A673 (cell line): ENCODE results near the gene RAPGEF2. TPM values are rescaled to one million over a fixed set of nuclear protein-coding genes. Genes with fewer than 3 reads are reported as not detected.
A peak's percentile ranks its signal among the peaks of the same experiment; 100 is the strongest.

Experiments used
- BruUV-seq: library from RNA; stranded (reverse); fragments of 400-500 nt; replicated peaks from 2 replicates; lab custom pipeline; 2021; lab: Mats Ljungman, UMichigan
- CTCF ChIA-PET: fragments of 300-600 bp; sonication (Branson Sonifier 250); formaldehyde crosslinking; loops from one replicate; lab custom pipeline; 2022; ENCODE audit warnings: antibody characterized with exemption; lab: Charles Lee
- POLR2A ChIA-PET: fragments of 300-600 bp; sonication (Branson Sonifier 250); formaldehyde crosslinking; loops from one replicate; lab custom pipeline; 2022; ENCODE audit warnings: antibody characterized with exemption; ENCODE audit not compliant: low non-redundant PET; lab: Charles Lee
- DNase-seq: peaks from one replicate; pipeline ENCODE4 v3.0.0-alpha.2; 2015; ENCODE audit warnings: low spot score
- H3K27ac ChIP-seq: fragments of 200-600 bp; sonication (generic); 2 replicates; pipeline ENCODE4 v1.5.1; 2016; ENCODE audit warnings: mixed run types, low read depth, mild to moderate bottlenecking, mixed read lengths, antibody characterized with exemption, low read length; ENCODE audit not compliant: poor library complexity, severe bottlenecking
- H3K27me3 ChIP-seq: fragments of 200-600 bp; sonication (generic); replicated peaks from 2 replicates; pipeline ENCODE4 v1.6.1; 2017; ENCODE audit warnings: mixed run types, low read depth, mild to moderate bottlenecking, mixed read lengths, antibody characterized with exemption, low read length; ENCODE audit not compliant: insufficient read depth, poor library complexity
- H3K36me3 ChIP-seq: fragments of 200-600 bp; sonication (generic); 2 replicates; pipeline ENCODE4 v1.6.1; 2016; ENCODE audit warnings: mixed run types, mild to moderate bottlenecking, mixed read lengths, antibody characterized with exemption, low read length; ENCODE audit not compliant: insufficient read depth, poor library complexity, severe bottlenecking
- H3K4me1 ChIP-seq: fragments of 200-600 bp; sonication (generic); 2 replicates; pipeline ENCODE4 v1.6.1; 2017; ENCODE audit warnings: mixed run types, mild to moderate bottlenecking, mixed read lengths, antibody characterized with exemption, low read length; ENCODE audit not compliant: insufficient read depth, poor library complexity, severe bottlenecking
- H3K4me3 ChIP-seq: fragments of 200-600 bp; sonication (generic); 2 replicates; pipeline ENCODE4 v1.5.1; 2016; ENCODE audit warnings: low read depth, mixed run types, mild to moderate bottlenecking, mixed read lengths, low read length; ENCODE audit not compliant: poor library complexity, severe bottlenecking
- H3K9me3 ChIP-seq: fragments of 200-600 bp; sonication (generic); 2 replicates; pipeline ENCODE4 v1.6.1; 2016; ENCODE audit warnings: mixed run types, low read depth, mild to moderate bottlenecking, mixed read lengths, antibody characterized with exemption, low read length; ENCODE audit not compliant: poor library complexity, severe bottlenecking
- EZH2 ChIP-seq: fragments of 200-600 bp; sonication (generic); IDR thresholded peaks from 2 replicates; pipeline ENCODE4 v1.6.1; 2017; ENCODE audit warnings: borderline replicate concordance, low read depth, mild to moderate bottlenecking, mixed read lengths, antibody characterized with exemption, low read length; ENCODE audit not compliant: poor library complexity, severe bottlenecking
- intact Hi-C: fragments of 100-400 bp; cut with micrococcal nuclease; formaldehyde crosslinking; loops from one replicate; pipeline ENCODE4 v1.10.0; 2022; ENCODE audit not compliant: unreplicated experiment
- total RNA-seq: library from RNA; stranded (reverse); gene quantifications from 2 replicates; pipeline ENCODE4 v1.2.3, GENCODE V29; 2021
- TF ChIP-seq, protein P1 (sequence below): fragments of 300-800, 200-600 bp; sonication (generic); conservative IDR thresholded peaks from 2 replicates; pipeline ENCODE4 v1.5.1; 2017; ENCODE audit warnings: low read depth, mild to moderate bottlenecking, antibody characterized with exemption, low read length, moderate library complexity, mixed read lengths

RAPGEF2 gene
- total RNA-seq, 1 experiment from 2014 or later = 31.9 TPM

DNA sequence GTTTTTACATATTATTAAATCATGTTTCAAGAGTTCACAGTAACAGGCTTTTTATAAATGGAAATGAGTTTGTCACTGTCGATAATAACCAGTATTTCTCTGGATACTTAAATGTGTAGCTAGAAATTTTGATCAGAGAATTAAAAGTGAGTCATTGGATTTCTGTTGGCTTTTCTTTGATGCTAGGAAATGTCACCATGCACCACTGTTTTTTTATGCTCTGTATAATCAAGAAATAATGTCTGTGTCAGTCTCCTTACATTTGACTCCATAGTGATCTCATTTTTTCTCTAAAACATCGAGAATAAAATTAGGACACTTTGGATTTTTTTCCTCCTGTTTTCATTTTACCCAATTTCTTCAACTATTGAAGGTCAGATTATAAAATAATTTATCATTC lies 234.2 kb downstream of the RAPGEF2 start:
- POLR2A ChIA-PET = no interaction called here
- peak; percentile 16 for DNase-seq
- no TSS peak for BruUV-seq
- Histone ChIP-seq H3K4me3 (no peak overlapping the region), H3K9me3 (no peaks in the 10 kb centered on the region), H3K27me3 (no peaks in the 10 kb centered on the region), H3K27ac (no peak overlapping the region), H3K36me3 (peaks cover 22% of the 10 kb centered on the region), H3K4me1 (peaks cover 9% of the 10 kb centered on the region)
- no peak for TF ChIP-seq EZH2
- TF ChIP-seq, protein P1, sequence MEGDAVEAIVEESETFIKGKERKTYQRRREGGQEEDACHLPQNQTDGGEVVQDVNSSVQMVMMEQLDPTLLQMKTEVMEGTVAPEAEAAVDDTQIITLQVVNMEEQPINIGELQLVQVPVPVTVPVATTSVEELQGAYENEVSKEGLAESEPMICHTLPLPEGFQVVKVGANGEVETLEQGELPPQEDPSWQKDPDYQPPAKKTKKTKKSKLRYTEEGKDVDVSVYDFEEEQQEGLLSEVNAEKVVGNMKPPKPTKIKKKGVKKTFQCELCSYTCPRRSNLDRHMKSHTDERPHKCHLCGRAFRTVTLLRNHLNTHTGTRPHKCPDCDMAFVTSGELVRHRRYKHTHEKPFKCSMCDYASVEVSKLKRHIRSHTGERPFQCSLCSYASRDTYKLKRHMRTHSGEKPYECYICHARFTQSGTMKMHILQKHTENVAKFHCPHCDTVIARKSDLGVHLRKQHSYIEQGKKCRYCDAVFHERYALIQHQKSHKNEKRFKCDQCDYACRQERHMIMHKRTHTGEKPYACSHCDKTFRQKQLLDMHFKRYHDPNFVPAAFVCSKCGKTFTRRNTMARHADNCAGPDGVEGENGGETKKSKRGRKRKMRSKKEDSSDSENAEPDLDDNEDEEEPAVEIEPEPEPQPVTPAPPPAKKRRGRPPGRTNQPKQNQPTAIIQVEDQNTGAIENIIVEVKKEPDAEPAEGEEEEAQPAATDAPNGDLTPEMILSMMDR = no peak
- CTCF ChIA-PET = no interaction called here
- intact Hi-C loops = no loop called here

DNA sequence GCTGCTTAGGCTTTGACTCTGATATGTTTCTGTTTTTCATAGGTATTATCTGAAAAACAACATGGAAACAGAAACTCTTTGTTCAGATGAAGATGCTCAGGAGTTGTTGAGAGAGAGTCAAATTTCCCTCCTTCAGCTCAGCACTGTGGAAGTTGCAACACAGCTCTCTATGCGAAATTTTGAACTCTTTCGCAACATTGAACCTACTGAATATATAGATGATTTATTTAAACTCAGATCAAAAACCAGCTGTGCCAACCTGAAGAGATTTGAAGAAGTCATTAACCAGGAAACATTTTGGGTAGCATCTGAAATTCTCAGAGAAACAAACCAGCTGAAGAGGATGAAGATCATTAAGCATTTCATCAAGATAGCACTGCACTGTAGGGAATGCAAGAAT lies 238.6 kb downstream of the RAPGEF2 start:
- no peak overlapping the region for H3K27ac ChIP-seq
- H3K27me3 ChIP-seq = no peaks in the 10 kb centered on the region
- TF ChIP-seq EZH2 = no peak
- TF ChIP-seq, protein P1 = no peak
- DNase-seq = peak; percentile 59
- peaks cover 9% of the 10 kb centered on the region for H3K4me1 ChIP-seq
- BruUV-seq = no TSS peak
- H3K9me3 ChIP-seq = no peaks in the 10 kb centered on the region
- CTCF ChIA-PET = no interaction called here
- intact Hi-C loops = no loop called here
- H3K36me3 ChIP-seq = peaks cover 33% of the 10 kb centered on the region
- no peak overlapping the region for H3K4me3 ChIP-seq
- POLR2A ChIA-PET = no interaction called here

DNA sequence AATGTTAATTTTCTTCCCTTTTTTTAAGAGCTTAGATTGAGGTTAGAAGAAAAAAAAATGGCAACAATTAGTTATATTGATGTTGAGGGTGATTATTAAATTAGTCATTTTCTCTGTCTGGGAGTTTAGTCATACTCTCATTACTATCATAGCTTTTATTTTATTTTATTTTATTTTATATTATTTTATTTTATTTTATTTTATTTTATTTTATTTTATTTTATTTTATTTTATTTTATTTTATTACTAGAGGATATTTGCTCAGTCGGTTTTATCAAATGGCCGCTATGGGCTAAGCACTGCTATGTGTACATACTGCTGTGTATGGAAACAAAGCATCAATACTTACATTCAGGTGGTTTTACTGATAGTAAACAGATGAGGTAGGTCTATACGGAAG lies 239.5 kb downstream of the RAPGEF2 start:
- CTCF ChIA-PET = no interaction called here
- no peak for DNase-seq
- no peak for TF ChIP-seq EZH2
- TF ChIP-seq, protein P1 = no peak
- Histone ChIP-seq H3K4me1 (peaks cover 9% of the 10 kb centered on the region), H3K27ac (no peak overlapping the region), H3K4me3 (no peak overlapping the region), H3K9me3 (no peaks in the 10 kb centered on the region), H3K27me3 (no peaks in the 10 kb centered on the region), H3K36me3 (peaks cover 33% of the 10 kb centered on the region)
- BruUV-seq = no TSS peak
- POLR2A ChIA-PET = interaction anchor here (0.7 kb wide), 1 partner anchor 1156 kb away, joined by 4 read pairs; no protein-coding TSS in a partner anchor
- intact Hi-C loops = no loop called here
